GM19351 (cell line): Measurements from ENCODE around the gene RTL10.
"Not testable (repeated sequence)": the region's sequence is repeated elsewhere in the genome, so short reads cannot be mapped to it uniquely, and the experiment has no call there.

ENCODE experiments used
- ATAC-seq: cut with Tn5 transposase; IDR thresholded peaks from one replicate; pipeline ENCODE4 v1.9.1; 2021; ENCODE audit warnings: mild to moderate bottlenecking, moderate library complexity; ENCODE audit not compliant: unreplicated experiment

Gene RTL10

DNA sequence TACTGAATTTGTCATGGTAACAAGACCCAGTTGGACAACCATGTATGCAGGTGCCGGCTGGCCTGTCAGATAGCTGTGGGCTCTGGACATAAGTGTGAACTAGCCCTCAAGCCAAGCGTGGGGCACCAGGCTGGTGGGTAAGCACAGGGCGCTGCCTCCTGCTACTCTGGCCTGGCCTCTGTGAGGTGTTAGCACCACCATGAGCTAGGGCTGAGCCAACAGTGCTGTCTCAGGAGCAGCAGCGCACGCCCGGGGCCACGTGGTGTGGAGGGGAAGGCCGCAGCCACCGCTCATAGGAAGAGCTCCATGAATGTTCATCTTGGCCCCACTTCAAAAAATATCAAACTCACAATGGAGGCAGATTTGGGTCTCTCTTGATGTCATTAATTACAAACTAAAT is 35.3 kb upstream of the RTL10 start:
- no peak for ATAC-seq

DNA sequence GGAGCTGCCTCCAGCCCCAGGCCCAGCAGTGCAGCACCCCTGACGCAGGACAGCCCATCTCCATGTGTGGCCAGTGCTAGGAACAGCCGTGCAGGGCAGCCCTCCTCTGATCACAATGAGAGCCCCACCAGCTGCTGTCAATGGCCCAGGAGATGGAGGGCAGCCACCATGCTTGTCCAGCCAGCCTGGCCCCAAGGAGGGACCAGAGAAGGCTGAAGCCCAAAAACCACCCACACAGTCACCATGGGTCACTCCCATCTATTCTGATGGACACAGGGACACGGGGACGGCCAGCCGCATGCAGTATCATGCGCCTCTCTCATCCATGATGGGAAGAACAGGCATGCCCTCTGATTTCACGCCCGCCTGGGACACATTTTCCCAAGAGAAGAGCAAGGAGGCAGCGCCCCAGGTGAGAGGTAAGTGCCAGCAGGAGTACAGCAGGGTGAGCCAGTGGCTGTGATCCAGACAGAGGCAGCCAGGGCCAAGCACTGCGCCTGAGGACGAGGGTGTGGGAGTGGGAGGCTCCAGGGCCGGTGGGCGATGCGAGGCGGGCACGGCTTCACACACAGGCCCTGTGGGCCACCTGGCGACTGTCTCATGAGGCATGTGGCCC is 33.6 kb upstream of the RTL10 start:
- no peak for ATAC-seq

DNA sequence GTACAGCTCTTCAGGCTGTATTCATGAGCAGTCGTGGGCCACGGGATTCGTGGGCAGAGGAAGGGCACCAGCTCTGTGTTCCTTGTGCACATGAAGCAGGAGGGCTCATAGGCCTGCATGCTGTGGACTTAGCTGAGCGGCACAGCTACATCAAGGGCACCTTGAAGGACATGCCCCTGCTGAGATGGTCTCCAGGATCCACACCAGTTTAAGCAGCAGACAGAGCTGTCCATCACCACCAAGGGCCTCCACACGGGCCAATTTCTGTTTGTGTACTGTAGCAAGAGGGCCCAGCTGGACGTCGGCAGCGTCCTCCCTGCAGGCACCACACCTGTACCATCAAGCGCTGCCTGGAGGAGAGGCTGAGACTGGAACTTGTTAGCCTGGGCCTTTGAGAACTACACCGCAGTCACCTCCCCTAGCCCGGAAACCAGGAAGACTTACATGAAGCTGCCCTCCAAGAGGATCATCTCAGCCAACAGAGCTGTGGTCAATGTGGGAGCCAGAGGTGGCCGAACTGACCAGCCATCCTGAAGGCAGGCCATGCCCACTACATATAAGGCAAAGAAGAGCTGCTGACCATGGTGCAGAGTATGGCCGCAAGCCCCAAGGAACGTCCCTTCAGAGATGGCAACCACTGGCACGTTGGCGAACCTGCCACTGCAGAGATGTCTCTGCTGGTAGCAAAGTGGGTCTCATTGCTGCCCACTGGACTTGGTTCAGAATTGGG is 32.7 kb upstream of the RTL10 start:
- no peak for ATAC-seq

DNA sequence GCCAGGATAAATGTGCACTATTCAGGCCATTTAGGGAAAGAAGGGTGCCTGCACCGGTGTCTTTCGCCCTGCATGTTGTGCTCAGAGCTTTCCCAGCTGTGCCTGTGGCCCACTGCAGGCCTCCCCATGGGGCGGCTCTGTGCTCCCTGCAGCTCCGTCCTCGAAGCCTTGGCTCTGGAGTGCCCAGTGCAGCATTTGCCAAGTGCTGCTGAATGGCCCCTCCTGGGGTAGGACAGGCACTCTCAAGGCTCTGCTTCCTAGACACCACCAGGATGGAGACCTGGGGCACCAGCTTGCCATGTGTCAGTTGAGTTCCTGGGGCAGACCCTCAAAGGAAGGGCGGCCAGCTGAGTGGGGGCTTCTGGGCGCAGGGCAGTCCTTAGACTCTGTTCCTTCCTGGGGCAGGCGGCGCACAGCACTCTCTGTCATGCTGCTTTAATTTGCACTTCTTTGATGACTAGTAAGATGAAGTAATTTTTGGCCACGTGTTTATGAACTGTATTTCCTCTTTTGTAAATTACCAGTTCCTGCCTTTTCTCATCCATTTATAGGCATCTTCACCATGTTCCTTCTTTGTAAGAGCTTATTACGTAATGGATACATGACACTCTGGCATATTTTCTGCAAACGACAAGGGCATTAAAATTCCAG is 32.1 kb upstream of the RTL10 start:
- no peak for ATAC-seq

DNA sequence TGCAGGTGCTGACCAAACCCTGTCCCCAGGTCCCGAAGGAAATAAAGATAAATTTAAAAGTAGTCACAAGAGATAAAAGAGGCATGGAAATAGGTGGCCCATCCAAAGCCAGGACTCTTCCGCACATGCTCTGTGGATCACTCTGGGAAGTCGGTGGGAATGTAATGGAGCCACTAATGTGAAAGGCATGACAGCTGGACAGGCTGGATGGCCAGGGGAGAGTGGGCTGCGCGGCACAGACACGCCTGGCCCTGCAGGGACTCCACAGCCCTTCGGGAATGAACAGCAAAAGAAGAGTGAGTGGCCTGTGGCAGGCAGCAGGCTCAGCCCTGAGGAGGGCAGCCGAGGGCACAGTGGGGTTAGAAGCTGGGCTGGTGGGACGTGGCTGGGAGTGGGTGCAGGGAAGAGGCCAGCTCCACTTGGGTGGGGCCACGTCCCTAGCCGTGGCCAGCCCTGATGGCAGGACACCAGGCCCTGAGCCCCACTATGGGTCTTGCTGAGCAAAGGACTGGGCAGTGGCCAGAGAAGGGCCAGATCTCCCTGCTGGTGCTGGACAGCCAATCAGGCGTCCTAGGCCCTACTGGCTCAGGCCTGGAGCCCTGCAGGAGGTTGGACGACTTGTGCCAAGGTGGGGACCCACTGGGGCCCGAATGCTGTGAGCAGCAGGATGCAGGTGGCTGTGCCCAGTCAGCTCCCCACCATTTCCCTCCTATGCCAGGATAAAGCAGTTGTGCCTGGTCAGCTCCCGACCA is 31.3 kb upstream of the RTL10 start:
- ATAC-seq, result no peak

DNA sequence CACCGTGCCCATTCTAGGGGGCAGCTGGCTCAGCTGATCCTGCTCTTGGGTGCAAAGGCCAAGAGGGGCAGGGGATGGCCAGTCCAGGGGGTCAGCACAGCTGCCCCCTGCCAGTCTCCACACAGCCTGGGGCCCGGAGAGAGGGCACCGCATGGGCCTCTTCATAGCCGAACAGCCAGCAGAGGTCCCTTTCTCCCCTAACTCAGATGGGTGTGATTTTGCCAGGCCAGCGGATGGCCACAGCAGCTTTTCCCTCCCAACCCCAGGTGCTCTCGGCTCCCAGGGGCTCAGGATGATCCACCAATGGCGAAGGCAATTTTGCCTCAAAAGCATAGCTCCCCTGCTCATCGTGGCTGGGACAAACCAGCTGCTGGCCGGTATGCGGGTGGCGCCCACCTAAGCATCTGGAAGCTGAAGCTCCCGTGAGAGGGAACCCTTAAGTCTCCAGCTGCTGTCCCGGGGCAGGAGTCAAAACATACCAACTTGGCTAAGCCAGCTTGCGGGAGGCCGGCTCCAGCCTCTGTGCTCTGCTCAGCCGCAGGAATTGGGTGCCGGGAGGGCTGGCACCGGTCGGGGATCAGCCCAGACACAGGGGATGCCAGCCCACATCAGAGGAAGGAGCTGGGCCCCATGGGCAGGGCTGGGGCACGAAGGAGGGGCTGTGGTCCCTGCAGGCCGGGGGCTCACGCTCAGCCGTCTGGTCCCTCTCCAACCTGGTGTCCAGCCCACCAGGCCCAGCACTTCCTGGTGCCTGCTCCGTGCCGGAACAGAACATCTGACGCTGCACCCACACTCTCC is 30.5 kb upstream of the RTL10 start:
- no peak for ATAC-seq

DNA sequence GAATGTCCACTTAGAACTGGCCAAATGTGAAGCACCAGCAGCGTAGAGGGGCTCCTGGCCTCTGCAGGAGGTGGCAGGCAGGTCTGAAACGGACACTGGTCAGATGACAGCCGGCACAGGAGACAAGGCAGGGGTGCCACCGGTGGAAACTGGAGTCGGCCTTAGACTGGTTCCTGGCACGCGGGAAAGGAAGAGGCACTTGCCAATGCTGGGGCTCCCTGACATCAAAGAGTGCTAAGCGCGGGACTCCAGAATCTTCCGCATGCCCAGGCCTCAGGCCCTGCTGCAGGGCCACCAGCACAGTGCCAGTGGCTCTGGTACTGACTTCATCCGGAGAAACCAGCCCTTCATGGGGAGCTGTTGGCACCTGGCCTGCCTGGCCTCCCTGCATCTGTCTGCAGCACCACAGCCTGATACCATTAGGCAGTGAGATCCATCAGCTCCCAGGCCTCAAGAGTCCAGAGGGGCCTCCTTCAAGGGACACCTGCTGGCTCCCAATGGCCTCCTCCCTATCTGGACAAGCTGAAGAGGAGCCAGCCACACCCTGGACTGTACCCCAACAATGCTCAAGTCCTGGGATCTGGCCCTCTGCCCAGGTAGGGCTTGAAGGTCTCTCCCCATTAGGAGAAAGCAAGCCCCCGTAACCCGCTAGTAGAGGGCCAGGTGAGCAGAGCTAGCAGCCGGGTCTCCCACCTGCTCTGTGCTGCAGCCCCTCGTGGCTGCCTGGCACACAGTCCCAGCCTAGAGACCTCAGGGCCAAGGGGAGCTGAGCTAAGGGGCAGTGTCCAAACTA is 29.7 kb upstream of the RTL10 start:
- no peak for ATAC-seq

DNA sequence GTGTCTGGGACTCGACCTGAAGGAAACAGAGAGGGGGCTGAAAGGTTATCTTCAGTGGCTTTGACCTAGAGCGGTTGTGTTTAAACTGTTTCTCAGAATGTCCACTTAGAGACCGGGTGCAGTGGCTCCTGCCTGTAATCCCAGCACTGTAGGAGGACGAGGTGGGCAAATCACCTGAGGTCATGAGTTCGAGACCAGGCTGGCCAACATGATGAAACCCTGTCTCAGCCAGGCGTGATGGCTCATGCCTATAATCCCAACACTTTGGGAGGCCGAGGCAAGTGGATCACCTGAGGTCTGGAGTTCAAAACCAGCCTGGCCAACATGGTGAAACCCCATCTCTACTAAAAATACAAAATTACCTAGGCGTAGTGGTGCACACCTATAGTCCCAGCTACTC is 28.8 kb upstream of the RTL10 start:
- ATAC-seq, result not testable (repeated sequence)

DNA sequence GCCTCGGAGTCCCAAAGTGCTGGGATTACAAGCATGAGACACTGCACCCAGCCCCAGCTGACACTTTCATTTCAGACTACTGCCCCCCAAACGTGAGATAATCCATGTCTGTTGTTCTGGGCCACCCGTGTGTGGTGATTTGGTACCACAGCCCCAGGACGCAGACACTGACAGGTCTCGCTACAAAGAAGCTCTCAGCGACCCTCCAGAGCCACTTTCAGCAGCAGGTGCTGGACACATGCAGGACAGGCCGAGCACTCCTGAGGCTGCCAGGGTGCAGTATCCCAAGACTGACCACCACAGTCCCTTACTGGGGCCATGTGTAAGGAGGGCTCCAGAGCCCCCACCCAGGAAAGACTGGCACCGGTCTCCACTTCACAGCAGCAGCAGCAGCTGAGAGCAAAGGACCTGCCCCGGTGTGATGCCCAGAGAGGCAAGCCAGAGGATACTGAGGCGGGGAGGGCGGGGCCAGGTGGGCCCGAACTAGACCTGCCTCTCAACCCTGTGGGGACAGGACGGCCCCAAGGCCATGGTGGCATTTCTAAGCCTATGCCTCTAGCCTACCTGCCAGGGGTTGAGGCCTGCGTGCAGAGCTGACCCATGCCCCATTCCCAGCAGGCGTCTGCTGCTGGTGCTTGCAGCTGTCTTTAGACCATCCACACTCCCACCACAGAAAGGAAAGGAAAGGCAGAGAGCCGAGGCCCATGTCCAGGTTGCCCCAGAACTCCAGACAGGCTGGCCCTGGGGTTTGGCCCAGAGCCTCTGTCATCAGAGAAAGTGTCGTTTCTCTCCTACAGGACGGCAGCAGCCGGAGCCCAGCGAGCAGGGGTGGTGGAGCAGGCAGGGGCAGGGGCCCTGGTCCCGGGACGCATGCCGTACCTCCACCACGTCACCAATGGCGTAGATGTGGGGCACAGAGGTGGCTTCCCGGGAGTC is 28.0 kb upstream of the RTL10 start:
- no peak for ATAC-seq

DNA sequence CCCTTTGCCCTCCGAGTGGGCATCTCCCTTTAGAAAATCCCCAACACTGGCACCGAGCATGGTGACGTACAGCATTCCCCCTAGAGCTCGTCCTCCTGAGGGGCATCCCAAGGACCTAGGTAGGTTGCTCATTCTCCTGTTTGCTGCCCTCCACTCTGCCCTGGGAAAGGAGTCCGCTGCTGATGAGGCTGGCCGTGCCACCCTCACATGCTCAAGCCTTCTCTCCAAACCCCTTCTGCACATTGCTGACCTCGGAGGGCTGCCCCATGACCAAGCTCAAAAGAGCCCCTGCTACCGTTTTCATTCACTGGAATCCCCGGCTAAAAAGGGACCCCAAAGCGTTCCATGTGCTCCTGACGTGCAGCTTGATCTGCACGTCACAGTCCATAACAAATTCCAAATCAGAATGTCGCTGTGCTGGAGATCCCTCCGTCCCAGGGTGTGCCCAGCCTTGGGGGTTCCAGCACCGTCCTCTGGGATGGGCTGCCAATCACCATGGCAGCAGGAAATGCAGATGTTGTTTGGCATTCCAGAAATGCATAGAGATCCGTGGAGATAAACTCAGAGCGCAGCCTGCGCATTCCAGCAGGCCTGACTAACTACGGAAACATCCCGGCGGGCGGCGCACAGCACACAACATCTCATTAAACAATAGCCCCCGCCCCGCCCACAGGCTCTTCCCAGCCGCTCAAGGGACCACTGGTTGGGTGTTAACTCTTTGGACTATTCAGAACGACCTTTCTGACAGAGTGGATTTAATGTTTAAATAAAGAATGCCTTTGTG is 26.3 kb upstream of the RTL10 start:
- no peak for ATAC-seq

DNA sequence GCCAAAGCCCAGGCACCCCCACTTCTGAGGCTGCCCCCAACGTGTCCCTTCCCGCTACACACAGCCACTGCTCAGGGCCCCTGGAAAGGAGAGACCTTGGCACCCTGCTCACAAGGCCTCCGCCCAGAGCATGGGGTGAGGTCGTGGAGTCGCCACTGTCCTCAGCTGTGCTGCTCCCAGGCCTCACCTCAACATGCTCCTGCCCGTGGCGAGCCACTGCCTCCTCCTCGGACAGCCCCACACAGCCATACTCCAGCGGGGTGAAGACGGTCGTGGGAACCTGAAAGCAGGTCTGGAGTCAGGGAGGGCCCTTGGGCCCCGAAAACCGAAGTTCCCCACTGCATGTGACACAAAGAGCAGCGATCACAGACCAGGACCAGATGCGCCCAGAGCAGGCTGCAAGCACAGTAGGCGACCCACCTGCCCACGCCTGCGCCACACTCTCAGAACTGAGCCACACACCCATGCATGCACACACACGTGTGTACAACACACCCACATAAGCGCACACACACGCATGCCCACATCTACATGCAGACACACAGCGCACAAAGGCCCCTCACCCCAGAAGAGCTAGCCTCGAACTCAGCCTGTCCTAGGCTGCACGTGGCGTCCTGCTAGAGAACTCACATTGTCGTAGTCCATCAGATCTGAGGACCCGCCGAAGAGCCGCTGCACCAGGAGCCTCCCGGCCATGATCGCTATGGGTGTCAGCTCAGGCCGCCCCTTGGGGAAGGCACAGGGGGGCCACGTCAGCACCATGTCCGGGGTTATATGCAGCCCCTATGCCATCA is 25.5 kb upstream of the RTL10 start:
- ATAC-seq, result no peak

DNA sequence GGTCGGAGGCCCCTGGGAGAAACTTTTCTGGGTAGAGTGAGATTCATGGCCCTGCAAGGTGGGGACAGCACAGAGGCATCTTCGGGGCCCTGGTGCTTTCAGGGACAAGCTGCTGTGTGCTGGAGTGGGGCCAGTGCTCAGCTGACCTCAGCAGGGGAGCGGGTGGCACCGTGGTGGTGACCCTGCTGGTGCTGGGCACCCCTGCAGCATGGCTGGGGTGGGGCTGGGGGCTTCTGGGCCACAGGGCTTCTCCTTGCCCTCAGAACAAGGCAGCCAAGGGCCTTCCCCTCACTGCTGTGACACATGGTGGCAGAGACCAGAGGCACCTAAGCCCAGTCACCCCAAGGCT is 24.9 kb upstream of the RTL10 start:
- ATAC-seq, result no peak

DNA sequence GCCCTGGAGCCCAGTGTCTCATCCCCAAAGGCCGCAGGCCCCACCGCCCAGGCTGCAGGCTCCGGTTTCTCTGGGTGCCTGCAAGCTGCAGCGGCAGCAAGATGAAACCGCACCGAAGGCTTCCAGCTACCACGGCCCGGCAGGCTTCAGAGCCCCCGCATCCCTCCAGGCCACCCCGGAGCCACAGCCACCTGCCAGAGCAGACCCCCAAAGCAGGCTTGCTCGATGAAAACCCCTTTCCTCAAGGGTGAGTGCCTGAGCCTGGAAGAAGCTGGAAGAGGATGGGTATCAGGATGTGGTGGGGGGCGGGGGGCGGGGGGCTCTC is 24.5 kb upstream of the RTL10 start:
- no peak for ATAC-seq

DNA sequence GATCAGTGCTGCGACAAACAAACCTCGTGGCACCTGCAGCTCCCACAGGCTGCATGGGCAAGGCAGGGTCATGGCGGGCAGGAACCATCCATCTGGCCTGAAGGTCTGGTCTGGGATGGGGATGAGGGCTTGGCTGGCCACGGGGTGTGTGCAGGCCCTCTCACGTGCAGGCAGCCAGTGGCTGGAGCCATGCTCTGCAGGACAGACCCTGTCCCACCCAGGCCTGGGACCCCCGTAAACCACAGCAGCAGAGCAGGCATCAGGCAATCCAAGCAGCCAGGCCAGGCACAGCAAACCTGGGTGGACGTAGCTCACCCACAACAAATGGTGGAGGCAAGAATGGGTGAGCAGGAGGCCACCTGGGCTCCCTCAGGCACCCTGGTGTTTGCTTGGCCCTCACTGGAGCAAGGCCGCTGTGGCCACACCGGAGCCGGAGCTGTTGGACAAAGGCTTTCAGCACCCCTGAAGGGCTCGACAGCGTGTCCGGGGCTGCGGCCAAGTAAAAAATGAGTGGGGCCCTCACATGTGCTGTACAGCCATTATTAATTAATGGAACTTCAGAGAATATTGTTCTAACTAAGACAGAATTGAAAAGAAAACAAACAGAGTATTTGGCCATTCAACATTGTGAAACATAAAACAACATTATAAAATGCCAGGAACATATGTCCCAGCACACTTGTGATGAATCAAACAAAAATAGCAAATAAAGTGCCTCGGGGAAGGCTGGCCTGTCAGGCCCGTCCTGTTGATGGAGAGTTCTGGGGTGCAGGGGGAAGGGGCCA is 24.0 kb upstream of the RTL10 start:
- no peak for ATAC-seq

DNA sequence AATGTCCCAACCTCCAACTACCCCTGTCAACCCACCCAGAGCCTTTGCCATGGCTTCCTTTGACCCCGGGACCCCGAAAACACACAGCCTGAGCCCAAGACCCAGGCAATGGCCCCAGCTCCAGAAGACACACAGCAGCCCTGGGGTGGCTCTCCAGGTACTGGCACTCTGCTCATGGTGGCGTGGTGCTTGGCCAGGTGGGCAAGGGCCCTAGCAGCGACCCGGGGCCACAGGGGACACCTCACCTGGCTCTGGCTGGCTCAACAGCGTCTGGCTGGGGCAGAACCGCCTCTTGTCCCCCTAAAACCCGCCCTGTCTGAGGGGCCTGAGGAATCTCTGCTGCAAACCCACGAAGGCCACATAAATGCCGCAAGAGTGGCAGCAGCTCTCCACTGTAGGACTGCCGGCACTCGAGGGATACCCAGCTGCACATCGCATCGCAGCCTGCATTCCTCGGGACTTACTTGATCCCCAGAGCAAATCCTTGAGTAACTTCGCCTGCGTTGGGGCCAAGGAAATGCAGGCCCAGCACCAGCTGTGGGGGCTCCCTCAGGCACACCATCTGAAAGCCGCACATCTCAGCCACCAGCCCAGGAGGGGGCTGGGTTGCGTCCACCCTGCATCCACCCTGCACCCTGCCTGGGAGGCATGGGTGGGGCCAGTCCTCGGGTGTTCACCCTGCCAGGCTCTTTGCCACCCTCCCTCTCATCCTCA is 23.1 kb upstream of the RTL10 start:
- ATAC-seq, result no peak

DNA sequence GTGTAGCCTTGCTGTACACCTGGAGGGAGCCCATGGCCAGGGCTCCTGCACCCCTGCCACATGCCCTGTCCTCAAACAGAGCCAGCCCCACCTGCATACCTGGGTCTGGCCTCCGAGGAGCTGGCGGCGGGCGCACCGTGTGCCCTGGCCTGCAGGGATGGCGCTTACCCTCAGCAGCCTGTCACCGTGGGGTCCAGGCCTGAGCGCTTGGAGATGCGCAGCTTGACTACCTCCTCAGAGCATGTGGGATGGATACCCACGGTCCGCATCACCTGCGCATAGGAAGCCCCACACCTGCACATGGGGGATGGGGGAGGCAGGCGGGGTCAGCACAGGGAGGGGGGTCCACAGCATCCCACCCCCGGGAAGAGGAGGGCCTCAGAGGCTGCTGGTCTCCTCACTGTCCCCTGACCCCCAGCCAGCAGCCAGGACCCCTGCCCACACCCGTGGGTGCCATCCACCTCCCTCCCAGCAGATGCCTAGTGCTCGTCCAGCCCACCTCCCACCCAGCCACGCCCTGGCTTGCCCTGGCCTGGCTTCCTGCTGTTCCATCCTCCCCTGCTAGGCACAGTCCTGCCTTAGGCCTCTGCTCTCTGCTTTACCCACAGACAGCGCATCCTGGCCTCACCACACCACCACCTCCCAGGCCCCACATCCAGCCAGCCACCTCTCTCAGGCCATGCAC is 22.4 kb upstream of the RTL10 start:
- ATAC-seq, result no peak
